ENCODE data around the gene MSI2. TPM values are rescaled to one million over a fixed set of nuclear protein-coding genes. Genes with fewer than 3 reads are reported as not detected.
A peak's percentile ranks its signal among the peaks of the same experiment; 100 is the strongest.

MSI2 gene
- total RNA-seq, 1 donor from 2014 or later = 26.6 TPM

GRCh38 chr17:57669671-57670529 is 413.6 kb downstream of the MSI2 start:
- no peak overlapping the region for H3K4me3 ChIP-seq (ENCODE audit: low read depth, low read length)
- no peak for DNase-seq (ENCODE audit: low read depth)
- TF ChIP-seq CTCF (conservative IDR thresholded peaks at IDR 0.05; ENCODE audit: low read depth, low read length) = no peak

GRCh38 chr17:57670769-57671569 is 414.6 kb downstream of the MSI2 start:
- DNase-seq (ENCODE audit: low read depth) = no peak
- TF ChIP-seq CTCF (conservative IDR thresholded peaks at IDR 0.05; ENCODE audit: low read depth, low read length) = no peak

GRCh38 chr17:57671667-57672632 is 415.6 kb downstream of the MSI2 start:
- no peak for DNase-seq (ENCODE audit: low read depth)
- no peak overlapping the region for H3K4me3 ChIP-seq (ENCODE audit: low read depth, low read length)
- peak; percentile 94 for TF ChIP-seq CTCF (conservative IDR thresholded peaks at IDR 0.05; ENCODE audit: low read depth, low read length)

More at GRCh38 chr17:57670769-57671569, 414.6 kb downstream of the MSI2 start:
- H3K4me3 ChIP-seq (ENCODE audit: low read depth, low read length) = no peak overlapping the region

- no peak for DNase-seq (ENCODE audit: low read depth)
- H3K4me3 ChIP-seq (ENCODE audit: low read depth, low read length) = no peak overlapping the region
- no peak for TF ChIP-seq CTCF (conservative IDR thresholded peaks at IDR 0.05; ENCODE audit: low read depth, low read length)
These were observed 416.6 kb downstream of the MSI2 start for GRCh38 chr17:57672971-57673370.

GRCh38 chr17:57674894-57675293 is 418.6 kb downstream of the MSI2 start:
- H3K4me3 ChIP-seq (ENCODE audit: low read depth, low read length) = no peak overlapping the region
- no peak for DNase-seq (ENCODE audit: low read depth)
- no peak for TF ChIP-seq CTCF (conservative IDR thresholded peaks at IDR 0.05; ENCODE audit: low read depth, low read length)
